HG02763 (cell line): Measurements from ENCODE around the gene NFE2L1.

Experiments used
- ATAC-seq: cut with Tn5 transposase; IDR thresholded peaks from one replicate; pipeline ENCODE4 v1.9.1; 2021; ENCODE audit warnings: mild to moderate bottlenecking, moderate library complexity; ENCODE audit not compliant: unreplicated experiment

NFE2L1 gene

GRCh38 chr17:48047113-48047740, 932 bp upstream of the NFE2L1 start:
- ATAC-seq, result no peak

- peak; percentile 28 for ATAC-seq
These were observed 396 bp downstream of the NFE2L1 start for GRCh38 chr17:48048384-48049126.

GRCh38 chr17:48051283-48051682, 3.1 kb downstream of the NFE2L1 start:
- ATAC-seq, result no peak

- ATAC-seq, result no peak
These were observed 3.7 kb downstream of the NFE2L1 start for GRCh38 chr17:48051706-48052486.

- no peak for ATAC-seq
These were observed 5.0 kb downstream of the NFE2L1 start for GRCh38 chr17:48052956-48053757.

GRCh38 chr17:48053758-48054237, 5.6 kb downstream of the NFE2L1 start:
- ATAC-seq, result no peak

GRCh38 chr17:48054238-48055185, 6.4 kb downstream of the NFE2L1 start:
- no peak for ATAC-seq

GRCh38 chr17:48055531-48056245, 7.5 kb downstream of the NFE2L1 start:
- ATAC-seq, result no peak

GRCh38 chr17:48056246-48056745, 8.1 kb downstream of the NFE2L1 start:
- no peak for ATAC-seq

- no peak for ATAC-seq
These were observed 8.7 kb downstream of the NFE2L1 start for GRCh38 chr17:48056879-48057278.

GRCh38 chr17:48057626-48058025, 9.5 kb downstream of the NFE2L1 start:
- no peak for ATAC-seq

GRCh38 chr17:48058393-48059124, 10.4 kb downstream of the NFE2L1 start:
- no peak for ATAC-seq

- ATAC-seq, result no peak
These were observed 11.0 kb downstream of the NFE2L1 start for GRCh38 chr17:48059125-48059668.

GRCh38 chr17:48060249-48060648, 12.1 kb downstream of the NFE2L1 start:
- no peak for ATAC-seq

GRCh38 chr17:48062273-48062672, 14.1 kb downstream of the NFE2L1 start:
- ATAC-seq, result no peak

- ATAC-seq, result no peak
These were observed 16.5 kb downstream of the NFE2L1 start for GRCh38 chr17:48064638-48065037.

GRCh38 chr17:48066192-48066591, 18.0 kb downstream of the NFE2L1 start:
- no peak for ATAC-seq

- no peak for ATAC-seq
These were observed 18.5 kb downstream of the NFE2L1 start for GRCh38 chr17:48066656-48067055.
